Measurements from ENCODE around the gene CDK8.
"Not testable (repeated sequence)": the region's sequence is repeated elsewhere in the genome, so short reads cannot be mapped to it uniquely, and the experiment has no call there.

The CDK8 gene

GRCh38 chr13:26236296-26236695 lies 17.6 kb upstream of the CDK8 start:
- H3K4me2 ChIP-seq (ENCODE audit: low read length), result no peak overlapping the region
- H3K23ac ChIP-seq (ENCODE audit: low read length), result no peak overlapping the region
- no peak overlapping the region for H4K8ac ChIP-seq (ENCODE audit: low read depth, low read length)
- no peaks in the 10 kb centered on the region for H3K36me3 ChIP-seq (ENCODE audit: control insufficient read depth, insufficient read depth, low read length)
- no peak overlapping the region for H3K18ac ChIP-seq (ENCODE audit: low read length)
- no peaks in the 10 kb centered on the region for H3K4me1 ChIP-seq (ENCODE audit: control insufficient read depth, low read depth, low read length)
- H3K56ac ChIP-seq (ENCODE audit: low read length), result no peak overlapping the region
- H2BK5ac ChIP-seq (ENCODE audit: low read length), result no peak overlapping the region
- H3K27me3 ChIP-seq (ENCODE audit: insufficient read depth, low read length, poor library complexity), result no peaks in the 10 kb centered on the region
- no peak overlapping the region for H2AK5ac ChIP-seq (ENCODE audit: low read length)
- H3K4ac ChIP-seq (ENCODE audit: low read depth, low read length), result no peak overlapping the region
- no peak overlapping the region for H2BK120ac ChIP-seq (ENCODE audit: low read depth, low read length)
- no peak overlapping the region for H3K27ac ChIP-seq (ENCODE audit: low read depth, low read length)
- no peak overlapping the region for H4K5ac ChIP-seq (ENCODE audit: low read length)
- H3K79me1 ChIP-seq (ENCODE audit: low read length), result no peaks in the 10 kb centered on the region
- H3K79me2 ChIP-seq (ENCODE audit: control insufficient read depth, insufficient read depth, low read length), result no peaks in the 10 kb centered on the region
- no peak for DNase-seq
- no peak overlapping the region for H3K4me3 ChIP-seq (ENCODE audit: low read length)
- H3K9ac ChIP-seq (ENCODE audit: low read length), result no peak overlapping the region
- no CpG with 5 or more reads among the region's 1 CpG for WGBS (ENCODE audit: extremely low coverage, insufficient coverage, low lambda C conversion rate)
- no peak overlapping the region for H2BK15ac ChIP-seq (replicated peaks; ENCODE audit: low read depth)

GRCh38 chr13:26246154-26246553 lies 7.8 kb upstream of the CDK8 start:
- Histone ChIP-seq H3K18ac (ENCODE audit: low read length) (no peak overlapping the region), H2BK5ac (ENCODE audit: low read length) (no peak overlapping the region), H3K79me1 (ENCODE audit: low read length) (no peaks in the 10 kb centered on the region), H3K27me3 (ENCODE audit: insufficient read depth, low read length, poor library complexity) (no peaks in the 10 kb centered on the region), H3K56ac (ENCODE audit: low read length) (no peak overlapping the region), H3K4me2 (ENCODE audit: low read length) (no peak overlapping the region), H3K79me2 (ENCODE audit: control insufficient read depth, insufficient read depth, low read length) (no peaks in the 10 kb centered on the region), H3K9ac (ENCODE audit: low read length) (no peak overlapping the region), H2AK5ac (ENCODE audit: low read length) (no peak overlapping the region), H3K27ac (ENCODE audit: low read depth, low read length) (no peak overlapping the region), H3K4me1 (ENCODE audit: control insufficient read depth, low read depth, low read length) (no peaks in the 10 kb centered on the region), H4K8ac (ENCODE audit: low read depth, low read length) (no peak overlapping the region), H2BK15ac (replicated peaks; ENCODE audit: low read depth) (no peak overlapping the region), H3K23ac (ENCODE audit: low read length) (no peak overlapping the region), H2BK120ac (ENCODE audit: low read depth, low read length) (no peak overlapping the region), H4K5ac (ENCODE audit: low read length) (no peak overlapping the region), H3K4me3 (ENCODE audit: low read length) (no peak overlapping the region), H3K4ac (ENCODE audit: low read depth, low read length) (no peak overlapping the region), H3K36me3 (ENCODE audit: control insufficient read depth, insufficient read depth, low read length) (no peaks in the 10 kb centered on the region)
- no CpG with 5 or more reads among the region's 5 CpGs for WGBS (ENCODE audit: extremely low coverage, insufficient coverage, low lambda C conversion rate)
- peak; percentile 13 for DNase-seq

DNA sequence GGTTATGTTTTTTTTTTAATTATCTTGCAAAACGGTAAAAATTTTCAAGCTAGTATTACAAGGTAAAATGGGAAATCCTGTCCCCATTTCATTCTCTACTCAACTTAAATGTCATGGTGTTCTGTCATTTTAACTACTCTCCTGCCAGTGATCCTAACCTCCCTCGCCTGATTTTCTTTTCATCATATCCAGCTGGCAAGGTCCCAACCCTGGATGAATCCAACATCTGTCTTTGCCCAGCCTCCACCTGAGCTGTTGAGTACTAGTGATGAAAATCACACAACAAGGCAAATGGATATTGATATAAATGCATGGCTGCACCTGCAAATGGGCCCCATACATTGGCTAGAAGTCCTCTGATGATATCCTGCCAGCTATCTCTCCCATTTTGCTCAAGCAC lies 6.9 kb upstream of the CDK8 start:
- no peak overlapping the region for H3K27ac ChIP-seq (ENCODE audit: low read depth, low read length)
- DNase-seq, result no peak
- no CpG with 5 or more reads among the region's 2 CpGs for WGBS (ENCODE audit: extremely low coverage, insufficient coverage, low lambda C conversion rate)

DNA sequence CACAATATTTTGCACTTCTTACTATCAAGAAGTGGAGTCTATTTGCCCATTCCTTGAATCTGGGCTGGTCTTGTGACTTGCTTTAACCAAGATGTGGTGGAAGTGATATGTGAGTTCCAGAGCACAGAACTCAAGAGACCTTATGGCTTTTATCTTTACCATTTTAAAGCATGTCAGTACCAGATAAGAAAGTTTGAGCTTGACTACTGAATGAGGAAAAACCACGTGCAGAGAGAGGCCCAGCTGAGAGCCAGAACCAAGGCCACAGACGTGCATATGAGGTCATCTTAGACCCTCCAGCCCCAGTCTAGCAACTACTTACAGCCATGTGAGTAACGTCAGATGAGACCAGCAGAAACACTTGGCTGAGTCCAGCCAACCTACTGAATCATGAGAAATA lies 6.3 kb upstream of the CDK8 start:
- no CpG with 5 or more reads among the region's 3 CpGs for WGBS (ENCODE audit: extremely low coverage, insufficient coverage, low lambda C conversion rate)
- H3K18ac ChIP-seq (ENCODE audit: low read length), result no peak overlapping the region

More for the DNA sequence above, 6.9 kb upstream of the CDK8 start:
- Histone ChIP-seq H4K8ac (ENCODE audit: low read depth, low read length) (no peak overlapping the region), H2BK5ac (ENCODE audit: low read length) (no peak overlapping the region), H3K36me3 (ENCODE audit: control insufficient read depth, insufficient read depth, low read length) (no peaks in the 10 kb centered on the region), H3K23ac (ENCODE audit: low read length) (no peak overlapping the region), H3K4ac (ENCODE audit: low read depth, low read length) (no peak overlapping the region), H3K27me3 (ENCODE audit: insufficient read depth, low read length, poor library complexity) (no peaks in the 10 kb centered on the region), H3K56ac (ENCODE audit: low read length) (no peak overlapping the region), H3K79me2 (ENCODE audit: control insufficient read depth, insufficient read depth, low read length) (no peaks in the 10 kb centered on the region), H3K79me1 (ENCODE audit: low read length) (no peaks in the 10 kb centered on the region), H3K4me1 (ENCODE audit: control insufficient read depth, low read depth, low read length) (no peaks in the 10 kb centered on the region), H2AK5ac (ENCODE audit: low read length) (no peak overlapping the region), H2BK15ac (replicated peaks; ENCODE audit: low read depth) (no peak overlapping the region), H2BK120ac (ENCODE audit: low read depth, low read length) (no peak overlapping the region), H4K5ac (ENCODE audit: low read length) (no peak overlapping the region), H3K18ac (ENCODE audit: low read length) (no peak overlapping the region), H3K4me3 (ENCODE audit: low read length) (no peak overlapping the region), H3K9ac (ENCODE audit: low read length) (no peak overlapping the region), H3K4me2 (ENCODE audit: low read length) (no peak overlapping the region)

GRCh38 chr13:26249551-26249950 lies 4.4 kb upstream of the CDK8 start:
- Histone ChIP-seq H3K56ac (ENCODE audit: low read length) (no peak overlapping the region), H2BK120ac (ENCODE audit: low read depth, low read length) (no peak overlapping the region), H4K8ac (ENCODE audit: low read depth, low read length) (no peak overlapping the region), H3K18ac (ENCODE audit: low read length) (no peak overlapping the region), H3K4me3 (ENCODE audit: low read length) (no peak overlapping the region), H2BK5ac (ENCODE audit: low read length) (no peak overlapping the region), H3K79me1 (ENCODE audit: low read length) (no peaks in the 10 kb centered on the region), H3K4me1 (ENCODE audit: control insufficient read depth, low read depth, low read length) (no peaks in the 10 kb centered on the region), H3K27ac (ENCODE audit: low read depth, low read length) (no peak overlapping the region), H4K5ac (ENCODE audit: low read length) (no peak overlapping the region), H3K79me2 (ENCODE audit: control insufficient read depth, insufficient read depth, low read length) (peaks cover under 1% of the 10 kb centered on the region), H3K36me3 (ENCODE audit: control insufficient read depth, insufficient read depth, low read length) (no peaks in the 10 kb centered on the region), H3K23ac (ENCODE audit: low read length) (no peak overlapping the region), H3K4me2 (ENCODE audit: low read length) (no peak overlapping the region), H3K9ac (ENCODE audit: low read length) (no peak overlapping the region), H2BK15ac (replicated peaks; ENCODE audit: low read depth) (no peak overlapping the region), H2AK5ac (ENCODE audit: low read length) (no peak overlapping the region), H3K27me3 (ENCODE audit: insufficient read depth, low read length, poor library complexity) (no peaks in the 10 kb centered on the region), H3K4ac (ENCODE audit: low read depth, low read length) (no peak overlapping the region)
- DNase-seq, result no peak

More for the DNA sequence above, 6.3 kb upstream of the CDK8 start:
- H3K56ac ChIP-seq (ENCODE audit: low read length), result no peak overlapping the region
- no peaks in the 10 kb centered on the region for H3K4me1 ChIP-seq (ENCODE audit: control insufficient read depth, low read depth, low read length)
- H4K5ac ChIP-seq (ENCODE audit: low read length), result no peak overlapping the region
- H3K23ac ChIP-seq (ENCODE audit: low read length), result no peak overlapping the region
- no peak overlapping the region for H2BK15ac ChIP-seq (replicated peaks; ENCODE audit: low read depth)
- no peak overlapping the region for H2BK5ac ChIP-seq (ENCODE audit: low read length)
- H3K9ac ChIP-seq (ENCODE audit: low read length), result no peak overlapping the region
- no peaks in the 10 kb centered on the region for H3K27me3 ChIP-seq (ENCODE audit: insufficient read depth, low read length, poor library complexity)
- H2BK120ac ChIP-seq (ENCODE audit: low read depth, low read length), result no peak overlapping the region
- no peaks in the 10 kb centered on the region for H3K36me3 ChIP-seq (ENCODE audit: control insufficient read depth, insufficient read depth, low read length)
- no peaks in the 10 kb centered on the region for H3K79me1 ChIP-seq (ENCODE audit: low read length)
- H3K4ac ChIP-seq (ENCODE audit: low read depth, low read length), result no peak overlapping the region
- no peak overlapping the region for H3K4me3 ChIP-seq (ENCODE audit: low read length)
- H3K27ac ChIP-seq (ENCODE audit: low read depth, low read length), result no peak overlapping the region
- no peak overlapping the region for H4K8ac ChIP-seq (ENCODE audit: low read depth, low read length)
- H2AK5ac ChIP-seq (ENCODE audit: low read length), result no peak overlapping the region
- peak; percentile 14 for DNase-seq
- no peaks in the 10 kb centered on the region for H3K79me2 ChIP-seq (ENCODE audit: control insufficient read depth, insufficient read depth, low read length)
- no peak overlapping the region for H3K4me2 ChIP-seq (ENCODE audit: low read length)

- H3K9ac ChIP-seq (ENCODE audit: low read length); H3K4me3 ChIP-seq (ENCODE audit: low read length); H3K23ac ChIP-seq (ENCODE audit: low read length); H3K4me1 ChIP-seq (ENCODE audit: control insufficient read depth, low read depth, low read length); H4K8ac ChIP-seq (ENCODE audit: low read depth, low read length); H2BK120ac ChIP-seq (ENCODE audit: low read depth, low read length); H3K4me2 ChIP-seq (ENCODE audit: low read length); H4K5ac ChIP-seq (ENCODE audit: low read length); H3K56ac ChIP-seq (ENCODE audit: low read length); H3K27me3 ChIP-seq (ENCODE audit: insufficient read depth, low read length, poor library complexity); H3K79me1 ChIP-seq (ENCODE audit: low read length); H2BK5ac ChIP-seq (ENCODE audit: low read length); H2AK5ac ChIP-seq (ENCODE audit: low read length); H3K27ac ChIP-seq (ENCODE audit: low read depth, low read length); H3K18ac ChIP-seq (ENCODE audit: low read length); DNase-seq; H3K4ac ChIP-seq (ENCODE audit: low read depth, low read length); H3K36me3 ChIP-seq (ENCODE audit: control insufficient read depth, insufficient read depth, low read length): not testable (repeated sequence)
- H3K79me2 ChIP-seq (ENCODE audit: control insufficient read depth, insufficient read depth, low read length), result peaks cover 13% of the 10 kb centered on the region
- no CpG with 5 or more reads among the region's 4 CpGs for WGBS (ENCODE audit: extremely low coverage, insufficient coverage, low lambda C conversion rate)
- peak overlapping the region; percentile 48 for H2BK15ac ChIP-seq (replicated peaks; ENCODE audit: low read depth)
These were observed 1.9 kb upstream of the CDK8 start for GRCh38 chr13:26252006-26252405.
